ENCODE measurements around the gene CCDC30. TPM values are rescaled to one million over a fixed set of nuclear protein-coding genes. Genes with fewer than 3 reads are reported as not detected.

CCDC30 gene
- total and polyA plus RNA-seq, 12 donors: 0.38 to 3.2 (median 1.3) TPM

DNA sequence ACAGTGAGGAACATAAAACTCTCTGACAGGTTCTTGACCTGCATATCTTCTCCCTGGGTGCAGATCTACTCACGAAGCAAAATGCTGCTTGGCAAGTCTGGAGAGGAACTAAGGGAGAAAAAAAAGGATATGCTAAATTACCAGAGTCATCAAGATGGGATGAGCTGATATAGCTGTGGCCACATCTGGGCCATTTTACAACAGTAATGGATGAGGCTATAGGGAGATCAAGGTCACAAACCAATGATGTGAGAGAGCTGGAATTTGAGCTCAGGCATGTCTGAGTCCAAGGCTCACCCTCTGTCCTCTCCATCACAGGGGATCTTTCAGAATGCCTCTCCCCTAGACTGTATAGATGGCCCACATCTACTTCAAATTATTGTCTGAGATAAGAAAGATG is 33.5 kb upstream of the CCDC30 start:
- intact Hi-C loops (cut with DNase I): no loop called here
- ATAC-seq (no peak), DNase-seq (no peak)
- WGBS, 2 donors: 79 to 80% methylated on average over 1 of the region's 1 CpG
- Histone ChIP-seq H3K9me3 (no peaks in the 10 kb centered on the region), H3K36me3 (no peaks in the 10 kb centered on the region), H3K27me3 (no peaks in the 10 kb centered on the region), H3K4me1 (peaks cover 0 to 21% (median 3%) of the 10 kb centered on the region in 9 donors), H3K27ac (no peak overlapping the region), H3K4me3 (no peak overlapping the region)
- TF ChIP-seq, protein P1, sequence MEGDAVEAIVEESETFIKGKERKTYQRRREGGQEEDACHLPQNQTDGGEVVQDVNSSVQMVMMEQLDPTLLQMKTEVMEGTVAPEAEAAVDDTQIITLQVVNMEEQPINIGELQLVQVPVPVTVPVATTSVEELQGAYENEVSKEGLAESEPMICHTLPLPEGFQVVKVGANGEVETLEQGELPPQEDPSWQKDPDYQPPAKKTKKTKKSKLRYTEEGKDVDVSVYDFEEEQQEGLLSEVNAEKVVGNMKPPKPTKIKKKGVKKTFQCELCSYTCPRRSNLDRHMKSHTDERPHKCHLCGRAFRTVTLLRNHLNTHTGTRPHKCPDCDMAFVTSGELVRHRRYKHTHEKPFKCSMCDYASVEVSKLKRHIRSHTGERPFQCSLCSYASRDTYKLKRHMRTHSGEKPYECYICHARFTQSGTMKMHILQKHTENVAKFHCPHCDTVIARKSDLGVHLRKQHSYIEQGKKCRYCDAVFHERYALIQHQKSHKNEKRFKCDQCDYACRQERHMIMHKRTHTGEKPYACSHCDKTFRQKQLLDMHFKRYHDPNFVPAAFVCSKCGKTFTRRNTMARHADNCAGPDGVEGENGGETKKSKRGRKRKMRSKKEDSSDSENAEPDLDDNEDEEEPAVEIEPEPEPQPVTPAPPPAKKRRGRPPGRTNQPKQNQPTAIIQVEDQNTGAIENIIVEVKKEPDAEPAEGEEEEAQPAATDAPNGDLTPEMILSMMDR (IDR thresholded peaks at IDR 0.05): no peak

DNA sequence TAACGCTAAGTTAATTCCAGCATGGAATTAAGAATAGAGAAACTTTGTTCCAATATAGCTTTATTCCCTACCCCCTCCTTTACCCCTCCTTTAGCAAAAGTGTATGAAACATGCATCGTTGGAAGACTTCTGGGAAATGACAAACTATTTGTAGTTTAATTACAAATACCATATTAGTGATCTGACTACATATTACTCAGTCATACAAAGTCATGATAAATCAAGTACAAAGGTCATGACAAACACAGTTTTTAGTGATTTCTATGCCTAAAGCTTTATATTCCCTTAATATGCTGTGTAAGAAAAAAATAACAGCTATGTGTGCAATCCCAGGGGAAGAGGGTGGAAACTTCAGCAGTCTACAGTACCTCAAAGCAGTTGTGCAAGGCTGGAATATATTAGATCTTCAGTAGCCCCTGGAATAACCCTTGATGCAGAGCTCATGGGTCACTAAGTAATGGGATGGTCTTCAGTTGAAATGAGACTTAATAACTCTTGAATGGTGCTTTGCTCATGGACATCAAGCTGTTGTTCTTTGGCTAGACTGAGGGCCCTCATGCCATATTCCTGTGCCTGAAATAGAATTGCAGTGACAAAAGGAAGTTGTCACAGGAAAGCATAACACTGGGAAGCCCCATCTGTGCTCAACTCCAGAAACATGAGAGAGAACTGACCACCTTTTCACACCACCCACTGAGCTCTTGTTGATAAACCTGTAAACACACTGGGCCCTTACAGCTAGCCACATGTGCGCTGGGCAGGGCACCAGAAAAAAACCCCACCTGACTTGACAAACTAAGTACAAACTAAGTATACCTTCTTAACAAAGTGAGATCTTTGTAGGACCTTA is 32.6 kb upstream of the CCDC30 start:
- TF ChIP-seq, protein P1 (IDR thresholded peaks at IDR 0.05): no peak
- intact Hi-C loops (cut with DNase I): no loop called here
- DNase-seq (no peak), ATAC-seq (no peak)
- Histone ChIP-seq H3K27me3 (no peaks in the 10 kb centered on the region), H3K9me3 (no peaks in the 10 kb centered on the region), H3K27ac (no peak overlapping the region), H3K36me3 (no peaks in the 10 kb centered on the region), H3K4me3 (no peak overlapping the region), H3K4me1 (peaks cover 0 to 21% (median 3%) of the 10 kb centered on the region in 9 donors)
- 89 to 90% methylated on average over 3 of the region's 3 CpGs for WGBS, 2 donors

DNA sequence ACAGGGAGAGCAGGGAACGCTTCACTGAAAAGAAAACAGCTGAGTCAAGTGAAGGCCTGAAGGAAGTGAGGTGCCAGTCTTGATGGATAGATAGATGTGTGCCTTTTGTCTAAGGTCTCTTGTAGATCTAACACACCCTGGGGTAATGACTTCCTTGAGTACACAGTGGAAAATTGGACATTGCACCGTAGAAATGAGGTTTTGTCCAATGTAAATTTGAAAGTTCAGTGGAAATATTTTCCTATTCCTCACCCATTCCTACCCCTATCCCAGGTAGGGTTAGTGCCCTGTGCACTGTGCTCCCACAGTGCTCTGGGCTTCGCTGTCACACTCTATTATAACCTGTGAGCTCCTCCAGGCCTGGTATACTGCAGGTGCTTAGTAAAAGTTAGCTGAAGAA is 31.6 kb upstream of the CCDC30 start:
- 83 to 93% methylated on average over 3 of the region's 3 CpGs for WGBS, 2 donors
- intact Hi-C loops (cut with DNase I): no loop called here
- no peak for ATAC-seq

DNA sequence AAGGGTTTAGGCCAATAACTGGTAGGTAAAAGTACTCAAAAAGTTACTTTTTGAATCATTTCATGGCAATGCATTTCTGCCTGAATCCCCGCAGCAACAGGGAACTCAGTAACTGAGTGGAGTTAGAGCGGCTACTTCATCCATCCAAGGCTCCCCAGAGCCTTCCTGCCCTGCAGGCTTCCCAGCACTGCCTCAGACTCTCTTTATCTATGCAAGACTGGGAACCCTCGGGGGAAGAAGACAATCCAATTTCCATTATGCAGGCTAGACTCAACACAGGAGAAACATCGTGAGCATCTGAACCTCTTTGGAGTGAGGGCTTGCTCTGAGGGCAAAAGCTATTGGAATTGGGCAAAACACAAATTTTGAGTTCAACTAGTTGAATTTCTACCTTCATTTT is 30.4 kb upstream of the CCDC30 start:
- no peak overlapping the region for H3K4me3 ChIP-seq
- no peaks in the 10 kb centered on the region for H3K36me3 ChIP-seq
- H3K9me3 ChIP-seq: no peaks in the 10 kb centered on the region
- H3K27ac ChIP-seq: no peak overlapping the region
- 69 to 72% methylated on average over 4 of the region's 4 CpGs for WGBS, 2 donors
- H3K4me1 ChIP-seq: peaks cover 0 to 14% (median 0%) of the 10 kb centered on the region in 9 donors
- no peak for ATAC-seq
- no peak for DNase-seq
- no peaks in the 10 kb centered on the region for H3K27me3 ChIP-seq
- intact Hi-C loops (cut with DNase I): no loop called here
- TF ChIP-seq, protein P1 (IDR thresholded peaks at IDR 0.05): no peak

More for the DNA sequence above, 31.6 kb upstream of the CCDC30 start:
- peaks cover 0 to 21% (median 3%) of the 10 kb centered on the region in 9 donors for H3K4me1 ChIP-seq
- no peaks in the 10 kb centered on the region for H3K27me3 ChIP-seq
- H3K4me3 ChIP-seq: no peak overlapping the region
- H3K36me3 ChIP-seq: no peaks in the 10 kb centered on the region
- DNase-seq: no peak
- TF ChIP-seq, protein P1 (IDR thresholded peaks at IDR 0.05): no peak
- no peak overlapping the region for H3K27ac ChIP-seq
- no peaks in the 10 kb centered on the region for H3K9me3 ChIP-seq

All from heart right ventricle (tissue), 16 donors.